Activated T-helper 17 cell treated with anti-CD3 and anti-CD28 coated beads, Interleukin-2, amount 50 U/mL, for 72 hours (primary cell): Measurements from ENCODE around the gene HSPB6. TPM values are rescaled to one million over a fixed set of nuclear protein-coding genes. Genes with fewer than 3 reads are reported as not detected.

Source experiments
- ATAC-seq: fragments of 150-1000 bp; cut with Tn5 transposase; replicated peaks from 2 replicates; pipeline ENCODE4 v1.10.0; 2021; ENCODE audit warnings: mild to moderate bottlenecking, moderate library complexity
- H3K27ac Mint-ChIP-seq: one replicate; pipeline ENCODE4 v1.8.0; 2022; ENCODE audit warnings: mixed read lengths
- H3K27me3 Mint-ChIP-seq: one replicate; pipeline ENCODE4 v1.8.0; 2022; ENCODE audit warnings: mixed read lengths
- H3K36me3 Mint-ChIP-seq: one replicate; pipeline ENCODE4 v1.8.0; 2022; ENCODE audit warnings: low read depth, mild to moderate bottlenecking, mixed read lengths
- H3K4me1 Mint-ChIP-seq: one replicate; pipeline ENCODE4 v1.8.0; 2022; ENCODE audit warnings: mixed read lengths
- H3K4me3 Mint-ChIP-seq: one replicate; pipeline ENCODE4 v1.8.0; 2022; ENCODE audit warnings: mild to moderate bottlenecking, mixed read lengths
- H3K9me3 Mint-ChIP-seq: one replicate; pipeline ENCODE4 v1.8.0; 2022; ENCODE audit warnings: mixed read lengths
- total RNA-seq, 2 donors: library from RNA; stranded (reverse); gene quantifications; one replicate each; pipeline ENCODE4 v1.2.3, GENCODE V29; 2022

Gene HSPB6
- total RNA-seq, 2 donors from 2014 or later = not detected

DNA sequence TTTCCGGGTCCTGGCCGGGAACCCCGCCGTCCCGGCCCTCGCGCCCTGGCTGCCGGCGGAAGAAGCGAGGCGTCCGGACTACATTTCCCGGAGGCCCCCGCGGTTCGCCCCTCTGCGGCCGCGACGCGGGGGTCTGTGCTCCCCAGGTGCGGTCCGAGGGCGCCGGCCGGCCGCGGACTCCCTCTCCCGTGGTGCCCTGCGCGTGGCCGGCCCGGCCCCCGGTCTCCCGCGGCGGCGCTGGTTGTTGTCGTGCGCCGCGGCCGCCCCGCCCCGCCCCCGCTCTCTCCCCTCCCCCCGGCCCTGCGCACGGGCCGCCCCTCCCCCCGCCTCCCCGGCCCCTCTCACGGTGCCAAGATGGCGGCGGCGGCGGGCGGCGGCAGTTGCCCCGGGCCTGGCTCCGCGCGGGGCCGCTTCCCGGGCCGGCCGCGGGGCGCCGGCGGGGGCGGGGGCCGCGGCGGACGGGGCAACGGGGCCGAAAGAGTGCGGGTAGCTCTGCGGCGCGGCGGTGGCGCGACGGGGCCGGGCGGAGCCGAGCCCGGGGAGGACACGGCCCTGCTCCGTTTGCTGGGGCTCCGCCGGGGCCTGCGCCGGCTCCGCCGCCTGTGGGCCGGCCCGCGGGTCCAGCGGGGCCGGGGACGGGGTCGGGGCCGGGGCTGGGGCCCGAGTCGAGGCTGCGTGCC is 39.0 kb downstream of the HSPB6 start, which contains the start of gene KMT2B:
Gene KMT2B, plus strand, starts transcription at position 339 of the 680 bp plus-strand sequence. Its CDS starts 16 bp downstream, at position 355.
- Mint-ChIP-seq H3K36me3 (peaks cover 92% of the 10 kb centered on the region), H3K9me3 (no peaks in the 10 kb centered on the region)

DNA sequence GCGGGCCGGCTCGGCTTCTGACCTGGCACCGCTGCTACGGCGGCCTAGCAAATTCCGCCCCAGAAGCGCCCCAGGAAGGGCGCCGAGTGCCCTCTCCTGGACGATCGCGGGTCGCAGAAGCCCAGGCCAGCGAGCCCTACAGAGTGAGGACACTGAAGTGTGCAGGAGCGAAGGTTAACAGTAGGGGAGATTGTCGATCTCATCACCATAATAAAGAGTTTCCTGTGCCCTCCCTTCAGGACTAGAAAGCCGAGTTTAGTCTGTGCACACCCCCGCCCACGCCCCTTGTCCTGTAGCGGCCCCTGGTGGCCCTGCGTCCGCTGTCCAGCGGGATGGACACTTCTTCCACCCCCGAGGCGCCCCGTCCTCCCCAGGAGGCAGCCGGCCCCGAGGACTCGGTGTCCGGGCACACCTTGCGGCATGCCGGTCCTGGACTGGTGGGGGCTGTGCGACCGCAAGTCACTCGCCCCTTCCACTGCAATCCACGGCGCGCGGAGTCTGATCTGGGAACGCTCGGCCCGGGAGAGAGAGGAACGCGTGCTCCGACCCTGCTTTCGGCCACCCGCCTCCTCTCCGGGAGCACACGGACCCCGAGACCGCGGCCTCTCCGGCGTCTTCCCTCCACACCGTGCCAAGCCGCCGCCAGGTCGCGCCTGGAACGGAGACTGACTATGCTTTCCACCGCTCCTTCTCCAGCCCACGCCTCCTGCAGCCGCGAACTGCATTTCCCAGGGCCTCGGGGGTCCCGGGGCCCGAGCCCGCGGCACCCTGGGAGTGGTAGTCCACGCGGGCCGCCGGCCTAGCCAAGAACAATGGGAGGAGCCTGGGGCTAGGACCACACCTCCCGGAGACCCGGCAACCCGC is 39.8 kb downstream of the HSPB6 start:
- peak; percentile 55 for ATAC-seq
- Mint-ChIP-seq H3K9me3 (no peaks in the 10 kb centered on the region), H3K4me3 (peak overlapping the region; percentile 96), H3K27me3 (no peaks in the 10 kb centered on the region), H3K27ac (peak overlapping the region; percentile 98), H3K36me3 (peaks cover 92% of the 10 kb centered on the region), H3K4me1 (no peaks in the 10 kb centered on the region)

More for the DNA sequence above, 39.0 kb downstream of the HSPB6 start, which contains the start of gene KMT2B:
- H3K4me3 Mint-ChIP-seq = peak within 1 kb of the TSS; percentile 96
- H3K27ac Mint-ChIP-seq = peak within 1 kb of the TSS; percentile 98
- peak; percentile 4 for ATAC-seq
- H3K4me1 Mint-ChIP-seq = no peaks in the 10 kb centered on the region
- no peaks in the 10 kb centered on the region for H3K27me3 Mint-ChIP-seq

- Mint-ChIP-seq H3K4me1 (peaks cover 5% of the 10 kb centered on the region), H3K36me3 (peaks cover 88% of the 10 kb centered on the region)
- no peak for ATAC-seq
These were observed 40.6 kb downstream of the HSPB6 start for GRCh38 chr19:35715981-35716800.

DNA sequence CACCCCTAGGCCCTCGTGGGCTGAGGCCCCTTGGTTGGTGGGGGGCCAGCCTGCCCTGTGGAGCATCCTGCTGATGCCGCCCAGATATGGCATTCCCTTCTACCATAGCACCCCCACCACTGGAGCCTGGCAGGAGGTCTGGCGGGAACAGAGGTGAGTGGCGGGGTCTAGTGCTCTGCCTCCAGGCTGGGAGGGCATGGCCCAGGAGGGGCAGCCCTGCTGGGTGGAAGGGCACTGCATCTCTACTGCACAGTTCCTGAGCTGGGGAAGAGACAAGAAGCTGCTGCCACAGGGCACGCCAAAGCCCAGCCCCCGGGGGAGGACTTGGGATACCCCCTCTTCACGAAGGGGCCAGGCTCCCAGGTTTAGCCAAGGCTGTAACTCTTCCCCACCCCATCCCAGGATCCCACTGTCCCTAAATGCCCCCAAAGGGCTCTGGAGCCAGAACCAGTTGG is 41.4 kb downstream of the HSPB6 start:
- H3K4me3 Mint-ChIP-seq = peak overlapping the region; percentile 96
- H3K27me3 Mint-ChIP-seq = no peaks in the 10 kb centered on the region
- H3K27ac Mint-ChIP-seq = peak overlapping the region; percentile 98
- H3K9me3 Mint-ChIP-seq = no peaks in the 10 kb centered on the region
- H3K36me3 Mint-ChIP-seq = peaks cover 87% of the 10 kb centered on the region
- peaks cover 8% of the 10 kb centered on the region for H3K4me1 Mint-ChIP-seq
- no peak for ATAC-seq

More at GRCh38 chr19:35715981-35716800, 40.6 kb downstream of the HSPB6 start:
- Mint-ChIP-seq H3K27me3 (no peaks in the 10 kb centered on the region), H3K27ac (peak overlapping the region; percentile 98), H3K9me3 (no peaks in the 10 kb centered on the region), H3K4me3 (peak overlapping the region; percentile 96)

GRCh38 chr19:35714601-35715354 is 42.1 kb downstream of the HSPB6 start:
- ATAC-seq = no peak
- peaks cover 81% of the 10 kb centered on the region for H3K36me3 Mint-ChIP-seq
- peaks cover 8% of the 10 kb centered on the region for H3K4me1 Mint-ChIP-seq
- H3K4me3 Mint-ChIP-seq = peak overlapping the region; percentile 96
- no peaks in the 10 kb centered on the region for H3K27me3 Mint-ChIP-seq
- H3K27ac Mint-ChIP-seq = peak overlapping the region; percentile 98
- no peaks in the 10 kb centered on the region for H3K9me3 Mint-ChIP-seq

DNA sequence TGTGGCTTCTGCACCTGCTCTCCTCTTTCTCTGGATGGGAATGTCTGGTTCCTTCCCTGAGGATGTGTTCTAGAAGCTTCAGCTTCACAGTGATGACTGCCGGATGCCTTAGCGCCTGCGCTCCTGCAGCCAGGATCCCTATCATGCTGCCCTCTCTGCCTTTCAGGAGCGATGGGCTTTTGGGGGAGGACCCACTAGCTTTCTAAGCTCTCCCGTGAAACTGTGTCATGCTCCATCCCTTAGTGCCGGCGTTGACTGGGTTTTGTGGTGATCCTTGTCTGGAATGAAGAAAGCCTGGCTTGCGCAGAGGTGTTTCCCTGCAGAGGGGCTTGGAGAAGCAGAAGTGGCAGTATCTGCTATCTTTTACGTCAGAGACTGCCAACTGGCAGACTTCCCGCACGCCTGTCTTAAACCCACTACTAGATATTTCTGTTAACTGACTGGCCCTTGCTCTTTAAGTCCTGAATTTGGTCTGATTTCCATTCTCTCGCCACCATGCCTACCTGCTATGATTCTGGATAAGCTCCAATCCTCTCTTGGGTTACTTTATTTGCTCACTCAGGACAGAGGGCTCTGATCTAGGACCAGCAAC is 42.8 kb downstream of the HSPB6 start:
- peak overlapping the region; percentile 96 for H3K4me3 Mint-ChIP-seq
- ATAC-seq = no peak
- peaks cover 73% of the 10 kb centered on the region for H3K36me3 Mint-ChIP-seq
- H3K9me3 Mint-ChIP-seq = no peaks in the 10 kb centered on the region
- H3K27ac Mint-ChIP-seq = peak overlapping the region; percentile 98
- H3K4me1 Mint-ChIP-seq = peaks cover 8% of the 10 kb centered on the region
- H3K27me3 Mint-ChIP-seq = no peaks in the 10 kb centered on the region

GRCh38 chr19:35713506-35713850 is 43.4 kb downstream of the HSPB6 start:
- peak overlapping the region; percentile 98 for H3K27ac Mint-ChIP-seq
- peaks cover 8% of the 10 kb centered on the region for H3K4me1 Mint-ChIP-seq
- H3K4me3 Mint-ChIP-seq = peak overlapping the region; percentile 96
- peaks cover 68% of the 10 kb centered on the region for H3K36me3 Mint-ChIP-seq
- no peak for ATAC-seq
- no peaks in the 10 kb centered on the region for H3K27me3 Mint-ChIP-seq
- no peaks in the 10 kb centered on the region for H3K9me3 Mint-ChIP-seq

DNA sequence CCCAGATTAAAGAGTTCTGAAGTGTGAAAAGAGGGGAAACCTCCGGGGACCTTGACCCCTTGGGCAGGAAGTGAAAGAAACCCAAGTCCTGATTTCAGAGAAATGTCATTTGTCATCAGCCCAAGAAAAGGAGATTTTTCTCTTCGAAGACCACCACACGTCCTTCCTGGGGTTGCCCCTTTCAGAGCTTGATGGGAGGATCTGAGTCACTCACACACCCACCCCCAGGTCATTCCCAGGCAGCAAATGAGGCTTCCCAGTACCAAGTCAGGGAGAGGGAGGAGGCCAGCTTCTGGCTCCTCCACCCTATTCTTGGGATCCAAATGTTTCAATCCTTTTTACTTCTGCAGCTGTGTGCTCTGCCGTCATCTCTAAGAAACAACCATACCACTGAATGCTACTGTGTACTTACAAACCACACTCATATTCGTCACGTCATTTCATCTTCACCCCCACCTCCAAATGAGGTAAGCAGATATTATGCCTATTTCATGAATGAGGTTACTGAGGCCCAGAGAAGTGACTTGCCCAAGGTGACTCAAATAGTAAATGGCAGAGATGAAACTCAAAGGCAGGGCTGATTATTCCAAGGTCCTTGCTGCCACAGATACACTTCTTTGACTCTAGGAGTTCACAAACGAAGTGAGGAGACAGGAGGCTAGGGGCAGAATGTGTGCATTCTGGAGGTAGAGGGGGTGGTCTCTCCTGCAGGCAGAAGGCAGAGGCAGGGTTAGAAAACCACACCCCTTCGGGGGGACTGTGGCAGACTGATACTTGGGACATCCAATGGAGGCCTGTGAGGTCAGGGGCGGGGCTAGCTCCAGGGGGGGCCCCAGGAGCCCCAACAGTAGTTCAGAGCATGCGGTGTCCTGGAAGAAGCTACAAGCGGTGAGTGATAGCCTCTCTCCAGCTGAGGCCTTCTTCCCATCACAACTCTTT is 44.0 kb downstream of the HSPB6 start:
- H3K9me3 Mint-ChIP-seq = no peaks in the 10 kb centered on the region
- peaks cover 66% of the 10 kb centered on the region for H3K36me3 Mint-ChIP-seq
- H3K4me3 Mint-ChIP-seq = peak overlapping the region; percentile 96
- H3K27me3 Mint-ChIP-seq = no peaks in the 10 kb centered on the region
- peaks cover 8% of the 10 kb centered on the region for H3K4me1 Mint-ChIP-seq
- peak; percentile 55 for ATAC-seq
- peak overlapping the region; percentile 98 for H3K27ac Mint-ChIP-seq

GRCh38 chr19:35710784-35711723 is 45.8 kb downstream of the HSPB6 start:
- Mint-ChIP-seq H3K27me3 (no peaks in the 10 kb centered on the region), H3K4me1 (peaks cover 8% of the 10 kb centered on the region), H3K4me3 (peak overlapping the region; percentile 96), H3K27ac (peak overlapping the region; percentile 98), H3K9me3 (no peaks in the 10 kb centered on the region), H3K36me3 (peaks cover 51% of the 10 kb centered on the region)
- ATAC-seq = peak; percentile 52

DNA sequence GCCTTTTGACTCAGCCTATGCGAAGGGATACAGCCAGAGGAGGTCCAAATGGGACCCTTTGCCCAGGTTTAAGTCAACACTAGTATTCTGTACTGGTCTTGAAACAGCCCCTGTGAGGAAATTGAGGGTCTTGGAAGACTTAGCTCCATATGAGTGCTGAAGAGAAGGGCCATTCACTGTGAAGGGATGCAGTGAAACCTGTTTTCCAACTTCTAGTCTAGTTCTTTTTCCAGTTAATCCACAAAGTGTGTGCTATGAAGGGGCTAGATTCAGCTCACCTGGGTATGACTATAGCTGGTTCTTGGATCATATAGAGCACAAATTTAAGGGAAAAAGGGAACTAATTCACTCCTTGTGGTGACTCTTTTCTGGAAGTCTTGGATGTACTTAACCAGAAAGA is 48.4 kb downstream of the HSPB6 start:
- Mint-ChIP-seq H3K36me3 (peaks cover 24% of the 10 kb centered on the region), H3K4me1 (peaks cover 8% of the 10 kb centered on the region), H3K27ac (no peak overlapping the region), H3K4me3 (no peak overlapping the region), H3K9me3 (no peaks in the 10 kb centered on the region), H3K27me3 (no peaks in the 10 kb centered on the region)
- no peak for ATAC-seq
